HG02943 (cell line): ENCODE results near the gene C5AR1.
"Not testable (repeated sequence)": the region's sequence is repeated elsewhere in the genome, so short reads cannot be mapped to it uniquely, and the experiment has no call there.

Source experiments
- ATAC-seq: cut with Tn5 transposase; IDR thresholded peaks from one replicate; pipeline ENCODE4 v1.9.1; 2021; ENCODE audit warnings: mild to moderate bottlenecking, low read depth, moderate library complexity; ENCODE audit not compliant: unreplicated experiment

C5AR1 gene

GRCh38 chr19:47283405-47284059, 26.1 kb upstream of the C5AR1 start:
- no peak for ATAC-seq

- no peak for ATAC-seq
Observed at GRCh38 chr19:47284324-47284899, 25.2 kb upstream of the C5AR1 start.

- no peak for ATAC-seq
Observed at GRCh38 chr19:47296036-47296435, 13.6 kb upstream of the C5AR1 start.

- ATAC-seq, result not testable (repeated sequence)
Observed at GRCh38 chr19:47300867-47301266, 8.8 kb upstream of the C5AR1 start.

- no peak for ATAC-seq
Observed at GRCh38 chr19:47302249-47302648, 7.4 kb upstream of the C5AR1 start.

GRCh38 chr19:47303966-47304365, 5.7 kb upstream of the C5AR1 start:
- no peak for ATAC-seq

- no peak for ATAC-seq
Observed at GRCh38 chr19:47305309-47305751, 4.3 kb upstream of the C5AR1 start.

GRCh38 chr19:47306303-47306702, 3.4 kb upstream of the C5AR1 start:
- ATAC-seq, result no peak

- ATAC-seq, result no peak
Observed at GRCh38 chr19:47309038-47309437, 623 bp upstream of the C5AR1 start.

- no peak for ATAC-seq
Observed at GRCh38 chr19:47310323-47310722, 662 bp downstream of the C5AR1 start.

- no peak for ATAC-seq
Observed at GRCh38 chr19:47310819-47311218, 1.2 kb downstream of the C5AR1 start.

- no peak for ATAC-seq
Observed at GRCh38 chr19:47312366-47313006, 2.8 kb downstream of the C5AR1 start.

GRCh38 chr19:47313754-47314295, 4.2 kb downstream of the C5AR1 start:
- no peak for ATAC-seq

GRCh38 chr19:47315125-47315821, 5.6 kb downstream of the C5AR1 start:
- ATAC-seq, result no peak

GRCh38 chr19:47316513-47316912, 6.9 kb downstream of the C5AR1 start:
- ATAC-seq, result no peak

GRCh38 chr19:47319923-47320871, 10.5 kb downstream of the C5AR1 start:
- ATAC-seq, result no peak

GRCh38 chr19:47321630-47322029, 12.0 kb downstream of the C5AR1 start:
- no peak for ATAC-seq

- ATAC-seq, result no peak
Observed at GRCh38 chr19:47322058-47322457, 12.4 kb downstream of the C5AR1 start.

- no peak for ATAC-seq
Observed at GRCh38 chr19:47323409-47323808, 13.7 kb downstream of the C5AR1 start.

GRCh38 chr19:47323872-47324271, 14.2 kb downstream of the C5AR1 start:
- ATAC-seq, result no peak
